Stimulated activated CD8-positive, alpha-beta memory T cell treated with anti-CD3 and anti-CD28 coated beads, Interleukin-12 subunit alpha, Interleukin-12 subunit beta, amount 100 ng/mL, for 24 hours (primary cell): ENCODE results near the gene LTBP3.

Source experiments
- DNase-seq: peaks from one replicate; pipeline ENCODE4 v3.0.0-alpha.2; 2020; ENCODE audit errors: extremely low read depth

The LTBP3 gene

DNA sequence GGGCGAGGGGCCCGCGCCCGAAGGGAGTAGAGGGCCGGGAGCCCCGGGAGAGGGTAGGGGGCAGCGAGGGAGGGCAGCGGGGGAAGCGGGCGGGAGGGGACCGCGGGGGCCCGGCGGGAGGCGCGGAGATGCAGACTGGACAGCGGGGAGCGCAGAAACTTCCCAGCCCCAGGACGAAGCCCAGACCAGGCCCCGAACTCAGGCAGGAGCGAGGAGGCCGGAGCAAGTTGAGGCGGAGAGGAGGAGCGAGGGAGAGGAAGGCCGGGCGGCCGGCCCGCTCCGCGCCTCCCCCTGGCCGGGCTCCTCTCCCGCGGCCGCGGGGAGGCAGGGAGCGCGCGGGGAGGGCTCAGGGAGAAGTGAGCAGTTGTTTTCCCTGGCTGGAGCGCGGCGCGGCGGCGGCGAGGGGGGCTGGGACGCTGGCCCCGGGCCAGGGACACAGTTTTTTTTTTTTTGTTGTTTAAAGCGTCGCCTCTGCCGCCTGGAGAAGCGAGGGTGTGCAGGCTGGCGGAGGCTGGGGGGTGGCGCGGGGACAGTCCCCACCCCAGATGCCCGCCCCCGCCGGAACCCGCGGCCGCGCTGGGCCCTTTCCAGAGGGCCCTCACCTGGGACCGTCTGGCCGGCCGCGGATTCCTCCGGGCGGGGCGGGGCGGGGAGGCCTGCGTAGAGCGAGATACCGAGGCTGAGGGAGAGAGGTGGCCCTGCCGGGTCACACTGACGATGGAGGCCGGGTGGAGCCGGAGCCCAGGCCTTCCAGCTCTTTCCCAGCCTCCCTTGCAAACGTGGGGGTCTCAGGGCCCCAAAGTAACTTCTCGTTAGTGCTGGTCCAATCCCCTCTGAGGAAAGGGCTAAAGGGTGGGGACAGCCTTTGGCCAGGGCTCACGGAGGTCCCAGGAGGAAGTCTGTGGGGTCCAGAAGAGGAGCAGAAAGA lies at the start of gene LTBP3:
LTBP3 (minus strand) TSS at position 358 of the 928 bp plus-strand sequence. CDS start 400 bp downstream, outside the sequence.
- DNase-seq, result no peak

DNA sequence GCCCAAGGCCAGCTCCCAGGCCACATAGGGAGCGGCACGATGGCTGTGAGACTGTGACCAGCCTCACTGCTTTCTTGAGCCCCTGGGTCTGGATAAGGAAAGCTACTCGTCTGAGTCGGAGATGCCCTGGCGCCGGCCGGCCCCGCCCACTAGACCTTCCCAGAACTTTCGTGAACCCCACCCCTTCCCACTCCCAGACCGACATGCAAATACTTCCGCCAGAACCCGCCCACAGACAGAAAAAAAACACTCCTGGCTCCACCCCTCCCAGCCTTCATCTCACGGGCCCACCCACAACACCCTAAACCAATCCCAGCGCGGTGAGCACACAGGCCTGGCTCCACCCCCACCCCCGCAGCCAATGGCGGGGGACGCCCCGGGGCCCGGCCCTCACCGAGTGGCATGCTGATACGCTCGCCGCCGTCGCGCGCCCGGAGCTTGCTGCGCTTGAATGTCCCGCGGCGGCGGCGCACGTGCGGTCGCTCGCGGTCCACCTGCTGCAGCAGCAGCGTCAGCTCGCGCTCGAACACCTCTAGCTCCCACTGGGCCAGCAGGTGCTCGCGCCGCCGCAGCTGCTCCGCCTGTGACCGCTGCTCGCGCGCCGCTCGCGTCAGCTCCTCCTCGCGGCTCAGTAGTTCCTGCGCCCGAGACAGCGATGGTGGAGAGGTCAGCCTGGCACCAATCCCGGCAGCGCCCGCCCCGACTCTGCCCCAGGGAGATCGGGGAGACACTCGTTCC lies 48.9 kb upstream of the LTBP3 start:
- DNase-seq, result no peak

DNA sequence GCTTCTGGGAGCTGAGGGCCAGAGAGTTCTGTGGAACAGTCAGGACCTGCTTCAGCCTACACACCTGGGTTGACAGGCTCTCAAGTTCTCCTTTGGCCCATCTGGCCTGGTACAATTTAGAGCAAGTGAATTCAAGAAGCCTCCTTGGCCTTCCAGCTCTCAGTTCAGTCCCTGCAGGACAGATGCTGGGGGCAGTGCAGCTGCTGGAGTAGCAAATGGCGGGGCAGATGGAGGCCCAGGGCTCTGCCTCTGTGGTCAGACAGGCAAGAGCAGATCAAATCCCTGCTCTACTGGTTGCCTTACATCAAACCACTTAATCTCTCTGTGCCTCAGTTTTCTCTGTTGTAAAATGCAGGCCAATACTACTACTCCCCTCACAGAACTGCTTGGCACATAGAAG lies 46.1 kb upstream of the LTBP3 start:
- no peak for DNase-seq

DNA sequence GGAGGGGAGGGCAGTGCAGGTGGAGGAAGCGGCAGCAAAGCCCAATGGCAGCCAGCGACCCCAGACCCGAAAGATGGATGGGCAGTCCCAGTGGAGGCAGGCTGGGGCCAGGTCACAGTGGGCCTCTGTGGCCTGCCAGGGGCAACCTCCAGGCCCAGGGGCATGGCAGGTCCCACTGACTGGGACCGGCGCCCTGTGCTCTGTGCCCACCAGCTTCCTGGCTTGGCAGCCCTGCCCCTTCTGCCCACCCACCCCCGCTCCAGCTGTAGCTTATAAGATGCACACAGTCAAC lies 41.7 kb upstream of the LTBP3 start:
- no peak for DNase-seq

DNA sequence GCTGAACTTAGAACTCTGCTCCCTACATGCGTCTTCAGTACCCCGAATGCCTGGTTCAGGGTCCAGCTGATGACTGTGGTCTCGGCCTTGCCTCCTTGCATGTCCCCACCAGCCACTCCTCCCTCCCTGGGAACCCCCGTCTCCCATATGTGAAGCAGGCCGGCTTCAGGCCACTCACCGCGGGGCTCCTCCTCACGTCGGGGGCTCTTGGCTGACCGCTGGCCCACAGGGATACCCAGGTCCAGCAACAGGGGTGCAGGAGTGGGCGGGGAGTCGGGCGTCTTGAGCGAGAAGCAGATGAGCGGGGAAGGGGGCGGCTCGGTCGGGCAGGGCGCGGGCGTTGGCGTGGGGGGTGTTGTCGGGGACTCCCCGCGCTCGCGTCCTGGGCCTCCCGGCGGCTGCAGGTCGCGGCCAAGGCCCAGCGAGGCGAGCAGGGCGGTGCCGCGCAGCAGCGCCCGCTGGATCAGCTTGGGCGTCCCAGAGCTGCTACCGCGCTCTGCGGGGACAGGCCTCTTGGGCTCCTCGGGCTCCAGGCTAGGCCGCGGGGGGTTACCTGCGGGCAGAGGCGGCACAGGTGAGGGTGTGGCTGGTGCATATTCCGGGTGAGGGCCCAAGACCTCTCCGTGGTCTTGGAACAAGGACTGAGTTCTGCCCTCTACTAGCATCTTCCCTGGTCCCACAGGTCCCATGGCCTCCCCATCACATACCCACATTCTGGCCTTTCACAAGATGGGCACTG lies 41.2 kb upstream of the LTBP3 start:
- DNase-seq, result no peak

DNA sequence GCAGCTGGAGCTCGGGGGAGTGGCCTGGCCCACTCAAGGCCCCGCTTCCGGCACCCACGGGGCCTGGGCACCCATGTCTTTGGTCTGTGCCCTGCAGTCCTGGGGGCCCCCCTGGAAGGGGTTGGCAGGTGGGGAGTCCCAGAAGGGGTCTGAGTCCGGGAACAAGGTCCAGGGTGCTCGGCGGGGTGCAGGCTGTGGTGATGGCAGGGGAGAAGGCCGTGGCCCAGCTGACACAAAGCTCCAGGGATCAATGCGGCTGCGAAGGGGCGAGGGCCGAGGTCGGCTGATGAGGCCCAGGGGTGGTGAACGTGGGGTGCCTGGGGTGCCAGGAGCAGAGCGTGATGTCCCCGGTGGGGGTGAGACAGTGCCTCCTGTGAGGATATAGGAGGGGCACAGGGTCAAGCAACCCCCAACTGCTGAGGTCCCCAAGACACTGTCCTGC lies 40.1 kb upstream of the LTBP3 start:
- no peak for DNase-seq

DNA sequence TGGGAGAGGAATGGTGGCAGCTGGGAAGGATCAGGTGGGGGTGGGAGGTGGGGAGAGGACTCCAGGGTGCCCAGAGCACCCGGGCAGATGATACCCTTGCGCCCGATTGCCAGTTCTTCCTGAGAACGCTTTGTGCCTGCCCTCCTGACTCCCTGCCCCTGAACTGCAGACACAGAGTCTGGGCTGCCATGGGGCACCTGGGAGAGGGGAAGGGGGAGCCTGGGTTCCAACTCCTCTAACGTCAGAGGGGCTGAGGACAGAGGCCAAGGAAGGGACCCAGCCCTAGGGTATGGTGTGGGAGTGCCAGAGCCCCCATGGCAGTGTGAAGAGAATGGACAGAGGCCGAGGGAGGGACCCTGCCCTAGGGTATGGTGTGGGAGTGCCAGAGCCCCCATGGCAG lies 38.4 kb upstream of the LTBP3 start:
- DNase-seq, result no peak

DNA sequence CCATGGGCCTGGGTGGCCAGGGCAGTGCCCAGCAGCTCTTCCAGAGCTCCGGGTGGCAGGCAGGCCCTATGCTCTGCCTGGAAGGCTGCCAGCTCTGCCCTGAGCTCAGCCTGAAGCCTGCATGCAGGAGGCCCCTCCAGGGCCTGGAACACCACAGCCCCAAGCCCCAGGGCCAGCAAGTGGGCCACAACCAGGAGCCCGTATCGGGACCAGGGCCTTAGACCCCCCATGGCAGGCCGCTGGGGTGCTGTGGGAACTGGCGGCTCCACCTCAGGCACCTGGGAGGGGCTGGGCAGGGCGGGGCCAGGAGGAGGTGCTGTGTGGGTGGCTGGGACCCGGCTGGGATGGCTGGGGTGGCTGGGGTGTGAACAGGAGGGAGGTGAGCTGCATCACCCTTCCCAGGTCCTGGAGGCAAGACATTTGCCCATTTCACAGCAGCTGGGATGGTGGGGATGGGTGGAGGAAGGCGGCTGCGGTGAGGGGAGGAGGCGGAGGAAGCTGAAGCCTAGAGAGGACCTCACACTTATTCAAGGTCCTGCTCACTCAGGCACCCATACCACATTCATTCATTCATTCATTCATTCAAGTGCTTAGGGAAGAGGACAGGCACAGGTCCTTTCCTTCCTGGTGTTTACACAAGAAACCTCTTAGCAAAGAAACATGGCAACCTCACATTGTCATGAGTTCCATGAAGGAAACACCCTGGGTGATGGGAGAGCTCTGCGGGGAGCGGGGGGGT lies 37.6 kb upstream of the LTBP3 start, which contains the start of gene KCNK7:
KCNK7 (minus strand) TSS at position 258 of the 739 bp plus-strand sequence; CDS start at position 230, 28 bp downstream.
- DNase-seq, result no peak

DNA sequence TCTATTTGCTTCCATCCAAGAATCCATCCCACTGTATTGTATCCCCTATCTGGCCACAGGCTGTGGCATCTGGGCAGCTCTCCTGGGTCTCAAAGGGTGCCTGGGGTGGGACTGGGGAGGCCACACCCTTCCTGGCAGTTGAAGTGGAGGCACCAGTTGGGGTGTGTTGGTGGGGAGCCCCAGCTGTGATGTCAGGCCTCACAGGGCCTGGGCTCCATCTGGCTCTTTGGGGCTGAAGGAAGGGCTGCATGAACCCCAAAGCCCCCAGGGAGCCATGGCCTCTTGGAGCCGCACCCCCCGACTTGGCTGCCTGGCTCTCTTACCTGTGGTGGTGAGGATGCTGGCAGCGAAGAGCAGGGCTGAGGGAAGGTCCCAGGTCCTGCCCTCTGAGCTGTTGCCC lies 37.0 kb upstream of the LTBP3 start:
- no peak for DNase-seq

DNA sequence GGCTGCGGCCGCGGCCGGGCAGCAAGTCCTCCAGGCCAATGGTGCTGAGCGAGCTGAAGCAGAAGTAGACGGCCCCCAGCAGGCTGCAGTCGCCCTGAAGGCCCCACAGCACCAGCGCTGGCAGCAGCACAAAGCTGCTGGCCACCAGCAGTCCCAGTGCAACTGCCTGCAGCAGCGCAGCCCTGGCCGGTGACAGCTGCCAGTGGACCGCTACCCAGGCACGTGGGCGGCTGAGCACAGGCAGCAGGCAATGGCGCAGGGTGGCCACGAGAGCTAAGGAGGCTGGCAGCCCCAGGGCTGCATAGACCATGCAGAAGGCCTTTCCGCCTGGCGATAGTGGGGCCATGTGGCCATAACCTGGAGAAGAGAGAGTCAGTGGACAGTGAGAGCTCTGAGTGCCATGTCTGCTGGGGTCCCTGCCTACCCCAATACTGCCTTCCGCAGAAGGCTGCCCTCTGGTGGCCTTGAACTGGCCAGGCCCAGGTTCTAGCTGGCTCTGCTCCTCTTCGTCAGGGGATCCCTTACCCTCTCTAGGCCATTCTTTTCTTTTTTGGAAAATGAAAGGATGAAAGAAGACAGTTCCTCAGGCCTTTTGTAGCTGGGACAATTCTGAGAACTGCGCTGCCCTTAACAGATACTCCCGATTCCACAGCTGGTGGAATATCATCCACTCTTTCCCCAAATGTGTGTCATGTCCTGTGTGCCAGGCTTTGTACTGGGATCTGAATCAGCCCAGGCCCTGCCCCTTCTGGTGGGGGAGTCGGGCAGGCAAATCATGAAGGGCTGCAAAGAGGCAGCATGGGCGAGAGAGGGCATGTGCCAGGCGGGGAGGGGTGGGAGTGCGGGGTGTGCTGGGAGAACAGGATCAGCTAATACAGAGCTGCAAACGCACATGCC lies 35.6 kb upstream of the LTBP3 start:
- no peak for DNase-seq

DNA sequence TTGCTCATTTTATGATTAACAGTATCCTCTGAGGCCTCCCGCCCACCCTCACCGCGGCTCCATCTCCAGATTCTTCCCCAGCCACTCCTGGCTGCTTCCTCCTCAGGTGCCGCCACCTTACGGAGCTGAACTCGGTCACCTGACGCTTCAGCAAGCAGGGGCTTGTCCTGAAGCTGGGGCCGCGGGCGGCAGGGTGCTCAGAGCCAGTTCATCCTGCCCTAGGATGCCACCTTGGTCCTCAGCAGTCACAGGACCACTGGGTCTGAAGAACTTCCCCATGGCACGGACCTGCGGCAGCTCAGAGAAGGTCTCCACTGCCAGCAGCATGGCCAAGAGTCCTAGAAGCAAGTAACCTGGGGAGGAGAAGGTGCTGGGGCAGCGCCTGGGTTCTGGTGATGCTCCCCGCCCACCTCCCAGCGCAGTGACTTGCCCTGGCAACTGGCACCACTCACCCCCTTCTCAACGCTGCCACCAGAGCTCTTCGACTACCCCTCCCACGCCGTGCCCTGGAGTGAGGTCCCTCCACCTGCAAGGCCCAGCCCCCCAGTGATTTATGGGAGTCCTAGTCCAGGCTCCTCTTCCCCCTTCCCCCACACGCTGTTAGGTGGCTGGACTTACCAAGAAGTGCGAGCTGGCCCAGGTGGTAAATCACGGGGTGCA lies 34.8 kb upstream of the LTBP3 start:
- DNase-seq, result no peak

DNA sequence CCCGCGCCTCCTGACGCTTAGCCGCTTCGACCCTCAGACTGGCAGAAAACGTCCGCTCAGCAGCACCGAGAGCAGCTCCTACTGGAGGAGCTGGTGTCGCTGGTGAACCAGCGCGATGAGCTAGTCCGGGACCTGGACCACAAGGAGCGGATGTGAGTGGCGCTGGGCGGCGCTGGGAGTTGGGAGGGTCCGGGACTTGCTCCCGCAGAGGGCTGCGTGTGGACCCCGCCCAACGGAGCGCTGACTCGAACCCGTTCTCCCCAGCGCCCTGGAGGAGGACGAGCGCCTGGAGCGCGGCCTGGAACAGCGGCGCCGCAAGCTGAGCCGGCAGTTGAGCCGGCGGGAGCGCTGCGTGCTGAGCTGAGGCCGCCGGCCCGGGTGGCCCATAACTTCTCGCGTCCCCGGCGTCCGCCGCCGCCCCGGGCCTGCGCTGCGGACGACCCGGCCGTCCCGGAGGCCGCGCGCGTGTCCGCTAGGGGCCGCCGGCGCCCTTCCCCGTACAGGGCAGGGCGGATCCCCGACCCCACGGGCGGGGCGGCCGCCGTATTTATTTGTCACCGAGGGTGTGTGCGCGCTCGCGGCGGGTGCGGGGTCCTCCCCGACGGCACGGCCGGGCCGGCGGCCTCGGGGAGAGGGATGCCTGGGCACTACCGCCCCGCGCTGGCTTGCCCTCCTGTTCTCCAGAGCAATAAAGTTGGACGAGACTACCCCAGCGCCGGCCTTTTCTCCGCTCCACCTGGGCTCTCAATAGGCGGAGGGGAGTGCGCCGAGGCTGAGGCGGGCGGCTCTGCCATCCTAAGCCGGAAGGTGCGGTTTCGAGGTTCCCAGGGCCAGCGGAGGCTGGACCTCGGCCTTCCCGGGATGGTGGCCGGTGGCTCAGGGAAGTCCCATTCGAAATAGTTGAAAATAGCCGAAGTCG lies 34.0 kb upstream of the LTBP3 start:
- DNase-seq, result no peak

DNA sequence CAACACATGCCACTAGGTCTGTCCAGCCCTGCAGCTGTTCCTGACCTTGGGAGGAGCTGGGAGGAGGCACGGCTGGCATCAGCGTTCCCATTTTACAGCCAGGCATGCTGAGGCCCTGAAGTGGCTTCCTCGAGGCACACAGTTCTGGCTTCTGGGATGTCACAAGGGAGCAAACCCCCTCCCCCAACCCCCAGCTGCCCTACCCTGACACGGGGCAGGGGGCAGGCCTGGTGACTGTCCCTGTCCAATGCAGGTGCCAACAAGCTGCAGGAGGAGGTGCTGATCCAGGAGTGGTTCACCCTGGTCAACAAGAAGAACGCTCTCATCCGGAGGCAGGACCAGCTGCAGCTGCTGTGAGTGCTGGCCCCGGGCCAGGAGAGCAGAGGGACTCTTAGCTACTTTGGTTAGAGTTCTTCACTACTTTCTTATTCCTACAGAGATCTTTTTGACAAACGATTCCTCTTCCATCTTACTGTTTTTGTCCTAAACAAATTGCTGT lies 32.1 kb upstream of the LTBP3 start:
- DNase-seq, result no peak

DNA sequence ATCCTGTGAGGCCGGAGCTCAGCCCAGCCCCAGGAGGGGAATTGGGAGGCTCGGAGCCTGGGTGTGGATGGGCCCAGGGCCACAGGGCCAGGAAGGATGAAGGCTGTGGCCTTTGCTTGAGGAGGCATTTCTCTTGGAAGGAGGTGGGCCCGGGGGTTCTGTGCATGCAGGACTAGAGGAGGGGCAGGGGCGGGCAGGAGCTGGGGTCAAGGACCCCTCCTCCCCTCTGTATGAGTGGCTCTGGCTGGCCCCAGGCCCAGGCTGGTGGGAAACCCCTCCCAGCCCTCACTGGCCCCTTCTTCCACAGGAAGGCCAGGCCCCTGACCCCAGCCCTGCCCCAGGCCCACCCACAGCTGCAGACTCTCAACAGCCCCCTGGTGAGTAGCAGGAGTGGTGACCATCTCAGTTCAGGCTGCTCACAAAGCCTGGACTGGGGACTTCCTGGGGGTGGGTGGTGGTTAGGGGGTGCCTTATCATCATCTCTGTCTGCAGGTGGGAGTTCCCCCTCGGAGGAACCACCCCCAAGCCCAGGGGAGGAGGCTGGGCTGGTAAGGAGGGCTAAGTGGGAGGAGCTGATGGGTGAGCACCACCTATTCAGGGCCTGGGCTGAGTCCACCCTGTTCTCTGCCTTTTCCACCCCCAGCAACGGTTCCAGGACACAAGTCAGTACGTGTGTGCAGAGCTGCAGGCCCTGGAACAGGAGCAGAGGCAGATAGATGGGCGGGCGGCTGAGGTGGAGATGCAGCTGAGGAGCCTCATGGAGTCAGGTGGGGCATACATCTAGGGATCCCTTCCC lies 31.5 kb upstream of the LTBP3 start:
- DNase-seq, result no peak

DNA sequence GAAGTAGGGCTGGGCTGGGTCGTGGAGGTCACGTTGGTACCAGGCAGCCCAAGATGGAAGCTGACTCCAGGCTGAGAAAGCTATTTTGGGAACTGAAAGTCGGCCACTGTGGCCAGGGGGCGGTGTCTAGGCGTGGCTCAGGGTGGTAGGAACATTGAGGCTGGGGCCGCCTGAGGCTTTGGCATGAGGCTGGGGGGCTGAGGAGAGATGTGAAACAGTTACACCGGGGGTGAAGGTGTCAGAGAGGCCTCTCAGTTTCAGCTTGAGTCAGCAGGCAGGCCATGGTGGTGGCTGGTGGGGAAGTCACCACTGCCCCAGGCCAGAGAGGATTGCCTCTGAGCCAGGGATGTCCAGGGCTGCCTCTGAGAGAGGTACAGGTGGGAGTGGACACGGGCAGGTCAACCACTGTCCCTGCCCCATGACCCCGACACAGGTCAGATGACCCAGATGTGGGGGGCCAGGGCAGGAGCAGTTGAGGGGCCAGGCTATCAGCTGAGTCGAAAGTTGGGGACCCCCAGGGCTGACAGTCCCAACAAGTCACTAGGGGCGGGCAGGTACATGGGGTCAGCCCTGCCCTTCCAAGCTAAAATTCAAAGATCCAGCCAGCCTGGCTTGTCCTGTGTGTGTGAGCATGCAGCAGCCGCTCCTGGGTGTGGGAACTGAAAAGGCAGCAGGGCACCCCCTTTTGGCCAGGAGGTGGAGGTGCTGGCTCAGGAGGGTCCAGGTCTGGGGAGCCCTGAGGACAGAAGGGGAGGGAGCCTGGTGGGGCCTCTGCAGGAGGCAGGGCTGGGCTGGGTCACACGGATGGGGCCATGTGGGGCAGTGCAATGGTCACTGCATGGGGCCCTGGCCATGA lies 30.3 kb upstream of the LTBP3 start:
- DNase-seq, result peak; percentile 50

DNA sequence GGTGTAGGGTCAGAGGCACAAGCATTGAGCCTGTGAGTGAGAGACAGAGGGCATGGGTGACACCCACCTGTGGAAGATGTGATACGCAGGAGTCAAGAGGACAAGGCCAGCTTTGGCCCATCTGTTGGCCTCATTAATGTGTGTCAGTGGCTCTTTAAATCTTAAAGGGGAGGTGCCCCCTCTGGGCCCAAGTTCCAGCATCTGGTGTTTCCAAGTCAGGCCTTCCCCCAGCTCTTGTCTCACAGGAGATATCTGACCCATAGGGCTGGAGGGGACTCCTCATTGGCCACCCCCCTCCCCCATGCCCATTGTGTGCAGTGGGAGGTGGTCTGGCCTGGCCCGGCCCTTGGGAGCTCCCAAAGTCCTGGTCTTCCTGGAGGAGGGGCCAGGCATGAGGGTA lies 28.5 kb upstream of the LTBP3 start:
- no peak for DNase-seq

DNA sequence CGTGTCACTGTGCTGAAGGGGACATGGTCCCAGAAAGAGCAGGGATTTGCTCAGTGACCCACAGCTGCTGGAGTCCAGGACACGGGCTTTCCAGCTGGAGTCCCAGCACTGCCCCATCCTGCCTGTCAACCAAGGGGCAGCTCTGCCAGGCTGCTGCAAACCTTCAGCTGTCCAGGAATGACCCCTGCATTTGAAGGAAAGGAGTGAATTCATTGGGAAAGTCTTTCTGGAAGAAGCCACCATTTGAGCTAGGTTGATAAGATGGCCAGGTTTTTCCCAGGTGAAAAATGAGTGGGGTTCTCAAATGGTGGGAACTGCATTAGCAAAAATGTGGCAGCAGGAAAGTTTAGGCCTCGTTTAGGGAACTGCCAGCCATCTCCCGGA lies 28.1 kb upstream of the LTBP3 start:
- DNase-seq, result no peak
